GM12873 (cell line): Measurements from ENCODE around the gene CHD8.

Source experiments
- TF ChIP-seq, protein P1 (sequence below): IDR thresholded peaks from 2 replicates; pipeline ENCODE4 v1.5.1; 2012; ENCODE audit warnings: low read depth, mild to moderate bottlenecking, moderate library complexity, low read length, control low read depth; ENCODE audit not compliant: insufficient read depth; ENCODE audit errors: missing control alignments

The CHD8 gene

DNA sequence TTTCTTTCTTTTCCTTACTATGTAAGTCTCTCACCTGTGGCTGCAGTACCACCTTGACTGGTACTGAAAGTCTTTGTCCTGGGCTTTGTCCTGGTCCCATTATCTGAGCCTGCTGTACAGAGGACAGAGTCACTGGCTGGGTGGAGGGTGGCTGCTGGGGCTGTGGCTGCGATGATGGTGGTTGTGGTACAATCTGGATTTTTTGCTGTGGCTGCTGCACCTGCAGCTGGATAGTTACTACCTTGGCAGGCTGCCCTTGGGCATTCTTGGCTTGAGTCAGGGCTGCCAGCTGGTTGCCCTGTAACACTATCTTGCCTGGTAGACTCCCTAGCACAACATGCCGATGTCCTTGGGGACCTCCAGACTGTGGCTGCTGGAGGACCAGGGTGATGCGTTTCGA lies 27.0 kb downstream of the CHD8 start:
- TF ChIP-seq, protein P1, sequence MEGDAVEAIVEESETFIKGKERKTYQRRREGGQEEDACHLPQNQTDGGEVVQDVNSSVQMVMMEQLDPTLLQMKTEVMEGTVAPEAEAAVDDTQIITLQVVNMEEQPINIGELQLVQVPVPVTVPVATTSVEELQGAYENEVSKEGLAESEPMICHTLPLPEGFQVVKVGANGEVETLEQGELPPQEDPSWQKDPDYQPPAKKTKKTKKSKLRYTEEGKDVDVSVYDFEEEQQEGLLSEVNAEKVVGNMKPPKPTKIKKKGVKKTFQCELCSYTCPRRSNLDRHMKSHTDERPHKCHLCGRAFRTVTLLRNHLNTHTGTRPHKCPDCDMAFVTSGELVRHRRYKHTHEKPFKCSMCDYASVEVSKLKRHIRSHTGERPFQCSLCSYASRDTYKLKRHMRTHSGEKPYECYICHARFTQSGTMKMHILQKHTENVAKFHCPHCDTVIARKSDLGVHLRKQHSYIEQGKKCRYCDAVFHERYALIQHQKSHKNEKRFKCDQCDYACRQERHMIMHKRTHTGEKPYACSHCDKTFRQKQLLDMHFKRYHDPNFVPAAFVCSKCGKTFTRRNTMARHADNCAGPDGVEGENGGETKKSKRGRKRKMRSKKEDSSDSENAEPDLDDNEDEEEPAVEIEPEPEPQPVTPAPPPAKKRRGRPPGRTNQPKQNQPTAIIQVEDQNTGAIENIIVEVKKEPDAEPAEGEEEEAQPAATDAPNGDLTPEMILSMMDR, result no peak

DNA sequence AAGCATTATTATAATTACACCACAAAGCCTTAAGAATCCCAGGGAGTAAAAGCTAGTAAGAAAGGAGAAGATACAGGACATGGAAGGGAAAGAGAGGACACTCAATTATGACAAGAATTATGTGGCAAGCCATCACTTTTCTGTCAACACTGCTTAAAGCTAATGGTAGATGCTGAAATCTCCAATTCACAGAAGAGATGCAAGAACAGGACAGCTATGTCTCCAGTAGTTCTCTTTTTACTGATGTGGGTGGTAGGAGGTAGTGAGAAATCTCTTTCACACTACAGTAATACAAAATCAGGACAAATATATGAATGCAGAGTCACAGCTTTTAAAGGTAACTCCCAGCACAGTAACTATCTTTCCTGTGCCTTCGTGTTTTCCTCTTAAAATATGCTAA lies 29.2 kb downstream of the CHD8 start:
- TF ChIP-seq, protein P1, result no peak

DNA sequence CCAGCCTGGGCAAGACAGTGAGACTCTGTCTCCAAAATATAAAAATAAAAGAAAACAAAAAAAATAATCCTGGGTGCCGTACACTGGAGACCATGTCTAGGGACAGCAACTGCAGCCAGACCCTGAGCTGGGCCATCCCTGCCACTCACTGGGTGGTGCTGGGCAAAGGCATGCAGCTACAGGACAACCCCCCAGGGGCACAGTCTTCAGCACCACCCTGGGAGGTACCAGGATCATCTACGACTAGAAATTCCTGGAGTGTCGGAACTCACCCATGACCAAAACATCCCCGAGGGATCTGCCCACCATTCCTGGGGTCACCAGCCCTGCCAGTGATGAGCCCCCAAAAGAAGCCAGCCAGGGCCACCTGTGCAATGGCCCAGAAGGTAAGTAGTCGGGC lies 36.4 kb downstream of the CHD8 start:
- TF ChIP-seq, protein P1, result no peak

DNA sequence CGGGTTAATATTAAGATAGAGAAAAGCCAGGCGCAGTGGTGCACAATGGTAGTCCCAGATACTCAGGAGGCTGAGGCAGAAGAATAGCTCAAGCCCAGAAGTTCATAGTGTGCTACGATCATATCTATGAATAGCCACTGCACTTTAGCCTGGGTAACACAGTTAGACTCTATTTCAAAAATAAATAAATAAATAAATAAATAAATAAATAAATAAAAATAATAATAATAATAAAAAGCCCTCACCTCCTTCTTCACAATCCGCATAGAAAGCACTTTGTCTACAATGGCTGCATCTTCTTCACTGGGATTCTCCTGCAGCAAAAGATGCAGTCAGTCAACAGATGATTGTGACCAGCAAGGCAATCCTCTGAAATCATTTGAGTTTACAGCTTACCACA lies 40.6 kb downstream of the CHD8 start:
- TF ChIP-seq, protein P1, result no peak

DNA sequence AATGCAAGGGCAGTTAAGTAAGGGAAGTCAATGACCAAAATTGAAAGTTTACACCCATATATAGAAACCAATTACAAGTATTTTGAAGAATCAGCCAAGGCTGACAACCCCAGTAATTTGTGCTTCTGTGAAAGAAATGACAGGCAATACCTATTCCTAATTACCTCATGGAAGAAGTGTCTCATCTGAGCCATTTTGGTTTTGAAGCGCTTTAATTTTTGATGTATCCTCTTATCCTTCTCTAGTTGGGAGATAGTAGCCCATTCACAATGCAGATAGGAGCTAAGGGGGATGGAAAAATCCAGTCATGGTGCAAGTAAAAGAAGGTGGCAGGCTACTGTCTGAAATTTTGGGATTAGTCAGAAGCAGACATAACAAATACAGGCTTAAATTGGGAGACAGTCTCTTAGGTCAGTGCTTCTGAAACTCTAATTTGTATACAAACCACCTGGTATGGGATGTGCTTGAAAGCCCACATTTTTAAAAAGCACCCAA lies 41.7 kb downstream of the CHD8 start:
- TF ChIP-seq, protein P1, result no peak

DNA sequence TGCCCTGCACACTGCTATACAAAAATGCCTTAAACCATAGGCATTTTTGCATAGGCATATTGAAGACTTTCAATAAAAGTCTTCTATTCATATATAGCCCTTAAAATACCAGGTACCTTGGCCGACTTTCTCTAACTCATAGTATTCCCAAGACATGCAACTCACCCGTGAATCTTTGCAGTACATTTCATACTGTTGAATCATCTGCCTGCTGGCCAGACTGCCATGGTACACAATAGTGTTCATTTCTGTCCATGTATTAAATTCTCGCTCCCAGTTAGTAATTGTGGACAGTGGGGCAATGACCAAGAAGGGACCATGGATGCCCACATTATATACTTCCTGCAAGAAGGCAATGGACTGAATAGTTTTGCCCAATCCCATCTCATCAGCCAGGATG lies 47.8 kb downstream of the CHD8 start:
- TF ChIP-seq, protein P1, result no peak

DNA sequence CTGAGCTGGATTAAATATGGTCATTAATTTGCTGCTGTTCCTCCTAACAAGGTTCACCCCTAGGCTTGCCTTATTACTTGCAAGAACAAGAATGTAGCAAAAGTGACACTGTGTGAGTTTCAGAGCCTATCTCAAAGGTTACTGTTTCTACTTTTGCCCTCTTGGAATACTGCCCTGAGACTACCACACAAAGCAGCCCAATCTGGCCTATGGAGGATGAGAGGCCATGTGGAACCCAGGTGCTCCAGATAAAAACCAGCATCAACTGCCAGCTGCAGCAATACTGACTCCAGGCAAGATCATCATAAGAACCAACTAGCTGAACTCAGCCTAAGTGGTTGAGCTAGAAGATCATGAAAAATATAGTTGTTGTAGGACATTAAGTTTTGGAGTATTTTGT lies 49.7 kb downstream of the CHD8 start:
- TF ChIP-seq, protein P1, result no peak
